ENCODE results near the gene ABHD17A. TPM values are rescaled to one million over a fixed set of nuclear protein-coding genes. Genes with fewer than 3 reads are reported as not detected.
A peak's percentile ranks its signal among the peaks of the same experiment; 100 is the strongest.

Gene ABHD17A
- total RNA-seq, 6 experiments from 2014 or later = 20.4 to 49.5 (median 23.5) TPM

DNA sequence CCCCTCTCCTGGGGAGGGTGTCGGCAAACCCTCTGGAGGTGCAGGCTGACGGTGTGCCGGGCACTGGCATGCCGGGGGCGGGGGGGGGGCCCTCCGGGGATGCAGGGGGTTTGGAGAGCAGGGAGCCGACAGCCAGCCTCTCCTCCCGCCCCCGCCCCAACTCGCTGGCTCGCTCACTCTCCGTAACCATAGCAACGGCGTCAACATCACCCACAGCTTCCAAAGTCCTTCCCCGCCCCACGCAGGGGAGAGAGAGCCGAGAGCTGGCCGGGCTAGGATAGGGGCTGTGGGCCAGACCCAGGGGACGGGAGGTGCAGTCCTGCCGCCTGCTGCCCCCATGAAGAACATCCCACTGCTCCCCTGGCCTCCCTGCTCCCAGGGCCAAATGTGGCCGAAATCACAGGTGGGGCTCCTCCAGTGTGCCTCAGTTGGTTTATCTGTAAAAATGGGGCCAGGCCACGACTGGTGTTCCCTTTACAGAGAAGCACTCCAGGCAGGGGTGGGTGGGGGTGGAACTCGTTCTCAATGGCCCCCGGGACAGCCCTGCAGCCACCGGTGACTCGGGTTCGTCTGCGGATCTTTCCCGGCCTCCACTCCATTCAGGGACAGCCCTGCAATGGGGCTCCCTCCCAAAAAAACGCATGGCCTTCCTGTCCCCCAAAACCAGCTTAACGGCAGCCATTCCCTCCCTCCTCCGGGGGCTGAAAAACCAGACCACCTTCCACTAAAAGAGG, 25.1 kb downstream of the ABHD17A start:
- peak overlapping the region in 1 of 3 donors; percentile 31 for H3K27ac ChIP-seq
- ATAC-seq = peak in 3 of 4 donors; percentile 1 to 37 (median 1)
- H3K27me3 ChIP-seq = no peaks in the 10 kb centered on the region
- H3K9me3 ChIP-seq = no peaks in the 10 kb centered on the region
- H3K36me3 ChIP-seq = no peaks in the 10 kb centered on the region
- TF ChIP-seq, protein P1, sequence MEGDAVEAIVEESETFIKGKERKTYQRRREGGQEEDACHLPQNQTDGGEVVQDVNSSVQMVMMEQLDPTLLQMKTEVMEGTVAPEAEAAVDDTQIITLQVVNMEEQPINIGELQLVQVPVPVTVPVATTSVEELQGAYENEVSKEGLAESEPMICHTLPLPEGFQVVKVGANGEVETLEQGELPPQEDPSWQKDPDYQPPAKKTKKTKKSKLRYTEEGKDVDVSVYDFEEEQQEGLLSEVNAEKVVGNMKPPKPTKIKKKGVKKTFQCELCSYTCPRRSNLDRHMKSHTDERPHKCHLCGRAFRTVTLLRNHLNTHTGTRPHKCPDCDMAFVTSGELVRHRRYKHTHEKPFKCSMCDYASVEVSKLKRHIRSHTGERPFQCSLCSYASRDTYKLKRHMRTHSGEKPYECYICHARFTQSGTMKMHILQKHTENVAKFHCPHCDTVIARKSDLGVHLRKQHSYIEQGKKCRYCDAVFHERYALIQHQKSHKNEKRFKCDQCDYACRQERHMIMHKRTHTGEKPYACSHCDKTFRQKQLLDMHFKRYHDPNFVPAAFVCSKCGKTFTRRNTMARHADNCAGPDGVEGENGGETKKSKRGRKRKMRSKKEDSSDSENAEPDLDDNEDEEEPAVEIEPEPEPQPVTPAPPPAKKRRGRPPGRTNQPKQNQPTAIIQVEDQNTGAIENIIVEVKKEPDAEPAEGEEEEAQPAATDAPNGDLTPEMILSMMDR (IDR thresholded peaks at IDR 0.05) = no peak
- peak; percentile 24 for TF ChIP-seq POLR2A (IDR thresholded peaks at IDR 0.05)
- peak; percentile 80 to 91 (median 86) for DNase-seq
- 22% methylated on average over 6 of the region's 32 CpGs for WGBS (ENCODE audit: insufficient coverage, low coverage, low lambda C conversion rate, missing lambda C conversion rate)
- intact Hi-C loops (cut with DNase I) = no loop called here
- H3K4me3 ChIP-seq = peak overlapping the region in 2 of 3 donors; percentile 21 to 26
- peaks cover 0 to 52% (median 21%) of the 10 kb centered on the region in 4 donors for H3K4me1 ChIP-seq

DNA sequence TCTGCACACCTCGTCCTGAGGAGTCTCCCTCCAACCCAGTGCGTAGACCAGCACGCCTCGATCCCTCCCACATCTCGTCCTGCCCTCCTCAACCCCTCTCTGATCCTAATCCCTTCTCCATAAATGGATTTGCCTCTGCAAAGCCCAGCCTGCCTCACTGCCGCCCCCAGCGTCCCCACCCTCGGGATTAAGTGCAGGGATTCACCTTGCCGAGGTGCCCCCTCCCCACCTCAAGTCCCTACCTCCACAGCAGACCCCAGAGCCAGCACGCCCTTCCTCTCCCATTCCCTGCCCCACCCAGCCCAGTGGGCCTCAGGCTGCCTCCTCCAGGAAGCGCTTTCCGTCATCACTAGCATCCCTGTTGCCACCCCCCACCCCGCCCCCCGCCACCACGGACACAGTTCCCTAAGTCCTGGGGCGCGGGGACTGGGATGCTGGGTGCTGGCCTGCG, 25.9 kb downstream of the ABHD17A start:
- intact Hi-C loops (cut with DNase I) = no loop called here
- H3K9me3 ChIP-seq = no peaks in the 10 kb centered on the region
- WGBS (ENCODE audit: insufficient coverage, low coverage, low lambda C conversion rate, missing lambda C conversion rate) = 53% methylated on average over 14 of the region's 18 CpGs
- ATAC-seq (no peak), DNase-seq (peak in 1 of 3 donors; percentile 55)
- H3K27ac ChIP-seq = no peak overlapping the region
- no peaks in the 10 kb centered on the region for H3K36me3 ChIP-seq
- H3K27me3 ChIP-seq = no peaks in the 10 kb centered on the region
- H3K4me1 ChIP-seq = peaks cover 0 to 47% (median 19%) of the 10 kb centered on the region in 4 donors
- H3K4me3 ChIP-seq = no peak overlapping the region
- no peak for TF ChIP-seq POLR2A (IDR thresholded peaks at IDR 0.05)
- TF ChIP-seq, protein P1 (IDR thresholded peaks at IDR 0.05) = no peak

DNA sequence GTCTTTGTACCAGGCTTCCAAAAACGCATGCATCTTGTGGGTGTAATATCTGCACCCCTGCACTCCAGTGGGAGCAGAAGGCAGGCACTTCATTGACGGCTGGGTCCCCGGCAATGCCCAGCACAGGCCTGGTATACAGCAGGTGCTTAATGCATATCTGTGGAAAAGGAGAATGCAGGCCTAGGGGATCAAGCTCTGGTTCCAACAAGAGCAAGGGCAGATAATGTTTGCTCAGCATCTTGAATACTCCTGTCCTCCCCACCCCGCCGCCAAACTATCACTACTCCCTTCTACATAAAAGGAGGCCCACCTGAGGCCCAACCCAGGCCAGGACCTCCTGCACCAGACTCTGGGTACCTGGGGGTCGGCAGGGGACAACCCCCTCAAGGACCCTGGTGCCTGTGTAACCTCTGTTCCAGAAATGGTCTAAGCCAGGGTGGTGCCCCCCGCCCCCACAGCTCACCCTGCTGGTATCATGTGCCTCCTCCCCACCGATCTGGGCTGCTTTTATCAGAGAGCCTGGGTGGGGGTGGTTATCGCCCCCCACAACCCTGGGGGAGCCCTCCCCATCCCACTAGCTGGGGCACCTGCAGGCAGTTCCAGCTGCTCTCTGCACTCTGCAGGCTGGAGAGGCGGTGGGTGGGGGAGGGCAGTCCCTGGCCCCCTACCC, 26.7 kb downstream of the ABHD17A start:
- intact Hi-C loops (cut with DNase I) = no loop called here
- Histone ChIP-seq H3K4me3 (no peak overlapping the region), H3K27me3 (no peaks in the 10 kb centered on the region), H3K27ac (no peak overlapping the region), H3K4me1 (peaks cover 0 to 53% (median 19%) of the 10 kb centered on the region in 4 donors), H3K9me3 (no peaks in the 10 kb centered on the region), H3K36me3 (no peaks in the 10 kb centered on the region)
- TF ChIP-seq POLR2A (IDR thresholded peaks at IDR 0.05) = no peak
- TF ChIP-seq, protein P1 (IDR thresholded peaks at IDR 0.05) = no peak
- DNase-seq (peak in 2 of 3 donors; percentile 23 to 56), ATAC-seq (no peak)
- 64% methylated on average over 5 of the region's 10 CpGs for WGBS (ENCODE audit: insufficient coverage, low coverage, low lambda C conversion rate, missing lambda C conversion rate)

DNA sequence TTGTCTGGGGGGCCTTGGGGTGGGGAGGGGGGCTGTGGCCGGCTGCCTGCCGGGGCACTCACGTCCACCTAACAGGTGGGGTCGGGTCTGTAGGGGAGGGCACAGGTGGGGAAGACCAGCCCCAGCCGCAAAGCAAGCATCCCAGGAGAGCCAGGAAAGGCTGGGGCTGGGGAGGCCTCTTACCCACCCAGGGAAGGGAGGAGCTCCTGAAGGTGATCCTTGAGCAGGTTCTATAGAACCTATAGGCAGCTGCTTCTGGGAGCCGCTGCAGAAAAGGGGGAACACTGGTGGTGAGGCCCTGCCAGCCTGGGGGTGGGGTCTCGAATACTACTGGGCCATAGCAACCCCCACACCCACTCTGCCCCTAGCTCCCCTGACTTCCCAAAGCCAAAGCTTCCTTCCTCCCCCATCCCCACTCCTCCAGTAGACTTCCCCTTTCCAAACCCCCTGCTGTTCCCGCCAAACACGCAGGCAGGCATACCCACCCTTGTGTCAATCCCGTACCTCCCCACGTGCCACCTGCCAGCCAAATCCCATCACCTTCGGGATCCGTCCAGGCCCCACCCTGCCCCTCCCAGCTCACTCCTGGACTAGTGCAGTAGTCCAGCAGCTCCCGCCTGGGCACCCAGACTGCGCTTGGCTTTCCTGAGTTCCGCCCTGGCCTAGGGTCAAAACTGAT, 27.5 kb downstream of the ABHD17A start:
- intact Hi-C loops (cut with DNase I) = no loop called here
- 30% methylated on average over 10 of the region's 16 CpGs for WGBS (ENCODE audit: insufficient coverage, low coverage, low lambda C conversion rate, missing lambda C conversion rate)
- no peaks in the 10 kb centered on the region for H3K27me3 ChIP-seq
- no peaks in the 10 kb centered on the region for H3K9me3 ChIP-seq
- no peaks in the 10 kb centered on the region for H3K36me3 ChIP-seq
- peak in 2 of 3 donors; percentile 41 to 63 for DNase-seq
- ATAC-seq = no peak
- H3K27ac ChIP-seq = peak overlapping the region; percentile 69 to 89 (median 77)
- H3K4me1 ChIP-seq = peaks cover 0 to 61% (median 23%) of the 10 kb centered on the region in 4 donors
- TF ChIP-seq POLR2A (IDR thresholded peaks at IDR 0.05) = no peak
- TF ChIP-seq, protein P1 (IDR thresholded peaks at IDR 0.05) = no peak
- H3K4me3 ChIP-seq = peak overlapping the region; percentile 34 to 45 (median 36)
